ENCODE measurements around the gene CREB3. TPM values are rescaled to one million over a fixed set of nuclear protein-coding genes. Genes with fewer than 3 reads are reported as not detected.

Gene CREB3
- total and polyA plus RNA-seq, 9 of the 15 experiments (the other 6 are each of a cell fraction or from before 2014, with no cell fraction given), result 5.7 to 18.3 (median 14.9) TPM

DNA sequence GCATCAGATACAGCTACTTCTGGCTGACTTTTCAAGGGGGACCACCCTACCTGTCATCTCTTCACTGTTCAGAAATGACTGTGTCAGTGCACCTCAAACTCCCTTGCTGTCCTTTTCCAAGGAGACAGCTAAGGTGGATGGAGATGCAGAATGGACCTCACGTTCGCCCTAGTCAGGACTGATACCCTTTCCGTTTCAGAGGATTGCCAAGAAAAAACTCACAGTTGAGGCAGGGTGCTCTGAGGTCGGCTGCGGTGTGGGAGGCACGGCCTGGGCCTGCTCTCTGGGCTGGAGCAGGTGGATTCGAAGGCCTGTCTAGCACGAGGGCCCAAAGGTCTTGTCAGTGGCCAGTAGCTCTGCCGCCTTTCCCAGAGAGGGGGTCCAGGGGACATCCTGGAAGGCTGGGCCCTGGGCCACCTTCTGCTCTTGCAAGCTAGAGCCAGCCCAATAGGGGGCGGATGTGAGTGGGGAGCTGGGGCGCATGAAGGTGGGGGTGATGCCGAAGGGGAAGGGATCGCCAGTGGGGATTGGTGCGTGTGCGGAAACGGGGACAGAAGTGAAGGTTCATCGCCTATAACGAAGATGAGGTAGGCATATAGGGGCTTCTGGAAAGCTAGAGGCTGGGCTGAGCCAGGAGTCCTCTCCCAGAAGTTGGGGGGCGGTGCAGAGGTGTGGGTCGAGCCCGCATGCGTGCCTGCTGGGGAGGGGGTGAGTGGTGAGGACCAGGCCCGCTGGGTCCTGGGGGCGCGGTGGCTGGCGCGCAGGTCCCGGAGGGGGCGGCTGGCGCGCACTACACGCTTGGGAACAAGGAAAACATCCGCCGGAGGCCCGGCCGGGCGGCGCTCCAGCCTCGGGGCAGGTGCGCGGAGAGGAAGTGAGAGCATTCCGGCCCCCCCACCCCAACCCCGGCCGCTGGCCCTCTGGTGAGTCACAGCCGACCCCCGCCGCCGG, 24.1 kb downstream of the CREB3 start (continued):
- TF ChIP-seq ILK (tag; IDR thresholded peaks at IDR 0.05; ENCODE audit: borderline replicate concordance, low read depth) (no peak), CBFA2T2 (conservative IDR thresholded peaks at IDR 0.05) (no peak), CXXC5 (CRISPR knock-in tag; IDR thresholded peaks at IDR 0.05) (peak; percentile 59; the same call in 1 of the 2 replicates), PHF20 (IDR thresholded peaks at IDR 0.05; ENCODE audit: partially characterized antibody) (no peak), ZZZ3 (IDR thresholded peaks at IDR 0.05) (no peak), GABPA (tag; conservative IDR thresholded peaks at IDR 0.05; ENCODE audit: low read depth) (0 out of 2 replicates have a peak, but pooled peaks have one; percentile 57), KLF1 (tag; IDR thresholded peaks at IDR 0.05) (no peak), GATA2 (CRISPR knock-in tag; IDR thresholded peaks at IDR 0.05) (no peak), KDM2B (CRISPR knock-in tag; IDR thresholded peaks at IDR 0.05) (no peak), SRSF1 (IDR thresholded peaks at IDR 0.05; ENCODE audit: low read depth, low read length) (no peak), DNMT1 (IDR thresholded peaks at IDR 0.05) (0 out of 2 replicates have a peak, but pooled peaks have one; percentile 30), MIER1 (IDR thresholded peaks at IDR 0.05; ENCODE audit: low read depth) (no peak), ZNF778 (CRISPR knock-in tag; IDR thresholded peaks at IDR 0.05) (no peak), CHD4 (IDR thresholded peaks at IDR 0.05; ENCODE audit: insufficient read depth, insufficient replicate concordance, low read depth, low read length, poor library complexity, severe bottlenecking) (no peak)
- TF ChIP-seq, protein P1, sequence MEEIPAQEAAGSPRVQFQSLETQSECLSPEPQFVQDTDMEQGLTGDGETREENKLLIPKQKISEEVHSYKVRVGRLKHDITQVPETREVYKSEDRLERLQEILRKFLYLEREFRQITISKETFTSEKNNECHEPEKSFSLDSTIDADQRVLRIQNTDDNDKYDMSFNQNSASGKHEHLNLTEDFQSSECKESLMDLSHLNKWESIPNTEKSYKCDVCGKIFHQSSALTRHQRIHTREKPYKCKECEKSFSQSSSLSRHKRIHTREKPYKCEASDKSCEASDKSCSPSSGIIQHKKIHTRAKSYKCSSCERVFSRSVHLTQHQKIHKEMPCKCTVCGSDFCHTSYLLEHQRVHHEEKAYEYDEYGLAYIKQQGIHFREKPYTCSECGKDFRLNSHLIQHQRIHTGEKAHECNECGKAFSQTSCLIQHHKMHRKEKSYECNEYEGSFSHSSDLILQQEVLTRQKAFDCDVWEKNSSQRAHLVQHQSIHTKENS (CRISPR knock-in tag; IDR thresholded peaks at IDR 0.05), result no peak
- TF ChIP-seq, protein P2, sequence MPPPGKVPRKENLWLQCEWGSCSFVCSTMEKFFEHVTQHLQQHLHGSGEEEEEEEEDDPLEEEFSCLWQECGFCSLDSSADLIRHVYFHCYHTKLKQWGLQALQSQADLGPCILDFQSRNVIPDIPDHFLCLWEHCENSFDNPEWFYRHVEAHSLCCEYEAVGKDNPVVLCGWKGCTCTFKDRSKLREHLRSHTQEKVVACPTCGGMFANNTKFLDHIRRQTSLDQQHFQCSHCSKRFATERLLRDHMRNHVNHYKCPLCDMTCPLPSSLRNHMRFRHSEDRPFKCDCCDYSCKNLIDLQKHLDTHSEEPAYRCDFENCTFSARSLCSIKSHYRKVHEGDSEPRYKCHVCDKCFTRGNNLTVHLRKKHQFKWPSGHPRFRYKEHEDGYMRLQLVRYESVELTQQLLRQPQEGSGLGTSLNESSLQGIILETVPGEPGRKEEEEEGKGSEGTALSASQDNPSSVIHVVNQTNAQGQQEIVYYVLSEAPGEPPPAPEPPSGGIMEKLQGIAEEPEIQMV (tag; conservative IDR thresholded peaks at IDR 0.05; ENCODE audit: low read depth), result no peak
- TF ChIP-seq, protein P3, sequence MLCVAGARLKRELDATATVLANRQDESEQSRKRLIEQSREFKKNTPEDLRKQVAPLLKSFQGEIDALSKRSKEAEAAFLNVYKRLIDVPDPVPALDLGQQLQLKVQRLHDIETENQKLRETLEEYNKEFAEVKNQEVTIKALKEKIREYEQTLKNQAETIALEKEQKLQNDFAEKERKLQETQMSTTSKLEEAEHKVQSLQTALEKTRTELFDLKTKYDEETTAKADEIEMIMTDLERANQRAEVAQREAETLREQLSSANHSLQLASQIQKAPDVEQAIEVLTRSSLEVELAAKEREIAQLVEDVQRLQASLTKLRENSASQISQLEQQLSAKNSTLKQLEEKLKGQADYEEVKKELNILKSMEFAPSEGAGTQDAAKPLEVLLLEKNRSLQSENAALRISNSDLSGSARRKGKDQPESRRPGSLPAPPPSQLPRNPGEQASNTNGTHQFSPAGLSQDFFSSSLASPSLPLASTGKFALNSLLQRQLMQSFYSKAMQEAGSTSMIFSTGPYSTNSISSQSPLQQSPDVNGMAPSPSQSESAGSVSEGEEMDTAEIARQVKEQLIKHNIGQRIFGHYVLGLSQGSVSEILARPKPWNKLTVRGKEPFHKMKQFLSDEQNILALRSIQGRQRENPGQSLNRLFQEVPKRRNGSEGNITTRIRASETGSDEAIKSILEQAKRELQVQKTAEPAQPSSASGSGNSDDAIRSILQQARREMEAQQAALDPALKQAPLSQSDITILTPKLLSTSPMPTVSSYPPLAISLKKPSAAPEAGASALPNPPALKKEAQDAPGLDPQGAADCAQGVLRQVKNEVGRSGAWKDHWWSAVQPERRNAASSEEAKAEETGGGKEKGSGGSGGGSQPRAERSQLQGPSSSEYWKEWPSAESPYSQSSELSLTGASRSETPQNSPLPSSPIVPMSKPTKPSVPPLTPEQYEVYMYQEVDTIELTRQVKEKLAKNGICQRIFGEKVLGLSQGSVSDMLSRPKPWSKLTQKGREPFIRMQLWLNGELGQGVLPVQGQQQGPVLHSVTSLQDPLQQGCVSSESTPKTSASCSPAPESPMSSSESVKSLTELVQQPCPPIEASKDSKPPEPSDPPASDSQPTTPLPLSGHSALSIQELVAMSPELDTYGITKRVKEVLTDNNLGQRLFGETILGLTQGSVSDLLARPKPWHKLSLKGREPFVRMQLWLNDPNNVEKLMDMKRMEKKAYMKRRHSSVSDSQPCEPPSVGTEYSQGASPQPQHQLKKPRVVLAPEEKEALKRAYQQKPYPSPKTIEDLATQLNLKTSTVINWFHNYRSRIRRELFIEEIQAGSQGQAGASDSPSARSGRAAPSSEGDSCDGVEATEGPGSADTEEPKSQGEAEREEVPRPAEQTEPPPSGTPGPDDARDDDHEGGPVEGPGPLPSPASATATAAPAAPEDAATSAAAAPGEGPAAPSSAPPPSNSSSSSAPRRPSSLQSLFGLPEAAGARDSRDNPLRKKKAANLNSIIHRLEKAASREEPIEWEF (CRISPR knock-in tag; IDR thresholded peaks at IDR 0.05), result no peak
- TF ChIP-seq, protein P4, sequence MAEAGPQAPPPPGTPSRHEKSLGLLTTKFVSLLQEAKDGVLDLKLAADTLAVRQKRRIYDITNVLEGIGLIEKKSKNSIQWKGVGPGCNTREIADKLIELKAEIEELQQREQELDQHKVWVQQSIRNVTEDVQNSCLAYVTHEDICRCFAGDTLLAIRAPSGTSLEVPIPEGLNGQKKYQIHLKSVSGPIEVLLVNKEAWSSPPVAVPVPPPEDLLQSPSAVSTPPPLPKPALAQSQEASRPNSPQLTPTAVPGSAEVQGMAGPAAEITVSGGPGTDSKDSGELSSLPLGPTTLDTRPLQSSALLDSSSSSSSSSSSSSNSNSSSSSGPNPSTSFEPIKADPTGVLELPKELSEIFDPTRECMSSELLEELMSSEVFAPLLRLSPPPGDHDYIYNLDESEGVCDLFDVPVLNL (CRISPR knock-in tag; IDR thresholded peaks at IDR 0.05; ENCODE audit: low read depth), result no peak
